ENCODE measurements around the gene SIX3.

SIX3 gene
- total RNA-seq: 0 to 1.3 (median 0) reads per million in 17 experiments

- no peak for DNase-seq
Observed at GRCh38 chr2:44941551-44942234, at the start of gene SIX3. TSS of gene SIX3 (plus strand) at chr2:44941702. CDS start at chr2:44942105, 403 bp downstream.

- DNase-seq: no peak
Observed at GRCh38 chr2:44894058-44894457, 47.4 kb upstream of the SIX3 start.

GRCh38 chr2:44895061-44895460, 46.4 kb upstream of the SIX3 start:
- DNase-seq: no peak

- DNase-seq: no peak
Observed at GRCh38 chr2:44897406-44897805, 44.1 kb upstream of the SIX3 start.

- DNase-seq: no peak
Observed at GRCh38 chr2:44902217-44903137, 39.0 kb upstream of the SIX3 start.

- DNase-seq: no peak
Observed at GRCh38 chr2:44904578-44904977, 36.9 kb upstream of the SIX3 start.

GRCh38 chr2:44906972-44907371, 34.5 kb upstream of the SIX3 start:
- DNase-seq: no peak

- no peak for DNase-seq
Observed at GRCh38 chr2:44909831-44910230, 31.7 kb upstream of the SIX3 start.

- no peak for DNase-seq
Observed at GRCh38 chr2:44912660-44913059, 28.8 kb upstream of the SIX3 start.

- DNase-seq: no peak
Observed at GRCh38 chr2:44916291-44916690, 25.2 kb upstream of the SIX3 start.

GRCh38 chr2:44918095-44918775, 23.3 kb upstream of the SIX3 start:
- DNase-seq: no peak

GRCh38 chr2:44920751-44921150, 20.8 kb upstream of the SIX3 start:
- DNase-seq: no peak

- no peak for DNase-seq
Observed at GRCh38 chr2:44922776-44923175, 18.7 kb upstream of the SIX3 start.

- no peak for DNase-seq
Observed at GRCh38 chr2:44925561-44926136, 15.9 kb upstream of the SIX3 start.

- DNase-seq: no peak
Observed at GRCh38 chr2:44926957-44927356, 14.5 kb upstream of the SIX3 start.

GRCh38 chr2:44927985-44928482, 13.5 kb upstream of the SIX3 start:
- no peak for DNase-seq

- no peak for DNase-seq
Observed at GRCh38 chr2:44928483-44929158, 12.9 kb upstream of the SIX3 start.

GRCh38 chr2:44929159-44929734, 12.3 kb upstream of the SIX3 start:
- DNase-seq: no peak

GRCh38 chr2:44929735-44930273, 11.7 kb upstream of the SIX3 start:
- peak; percentile 29 to 72 (median 52) for DNase-seq

- DNase-seq: peak in 2 of 4 experiments; percentile 13 to 47
Observed at GRCh38 chr2:44930274-44931197, 11.0 kb upstream of the SIX3 start.
